ENCODE data around the gene NR3C1.

Gene NR3C1

DNA sequence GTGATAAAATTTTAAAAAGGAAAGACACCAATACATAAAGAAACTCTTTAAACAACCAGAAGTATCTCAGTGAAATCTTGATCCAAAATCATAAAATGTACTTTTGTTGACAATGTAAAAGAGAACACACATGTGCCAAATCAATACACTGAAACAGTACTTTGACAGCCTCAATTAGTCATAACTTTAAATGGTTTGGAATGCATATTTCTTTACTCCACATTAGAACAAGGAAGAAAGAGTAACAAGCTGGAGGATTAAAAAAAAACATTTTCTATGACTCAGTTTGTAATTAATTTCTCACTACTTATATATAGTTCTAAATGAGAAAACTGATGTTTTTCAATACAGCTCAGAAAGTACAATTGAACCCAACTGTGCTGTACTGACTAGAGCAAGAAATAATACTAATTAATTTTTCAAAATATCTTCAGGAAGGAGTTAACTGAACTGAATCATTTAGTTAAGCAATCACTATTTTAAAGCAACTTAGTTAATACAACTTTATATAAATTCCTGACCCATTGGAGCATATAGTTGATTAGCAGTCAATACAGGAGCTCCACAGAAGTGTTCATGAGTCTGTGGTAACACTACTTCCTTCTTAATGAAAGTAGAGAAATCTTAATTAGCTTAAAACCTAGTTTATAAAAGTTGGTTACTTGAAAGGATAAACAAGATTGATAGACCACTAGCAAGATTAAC, 101.0 kb downstream of the NR3C1 start:
- DNase-seq, result no peak

DNA sequence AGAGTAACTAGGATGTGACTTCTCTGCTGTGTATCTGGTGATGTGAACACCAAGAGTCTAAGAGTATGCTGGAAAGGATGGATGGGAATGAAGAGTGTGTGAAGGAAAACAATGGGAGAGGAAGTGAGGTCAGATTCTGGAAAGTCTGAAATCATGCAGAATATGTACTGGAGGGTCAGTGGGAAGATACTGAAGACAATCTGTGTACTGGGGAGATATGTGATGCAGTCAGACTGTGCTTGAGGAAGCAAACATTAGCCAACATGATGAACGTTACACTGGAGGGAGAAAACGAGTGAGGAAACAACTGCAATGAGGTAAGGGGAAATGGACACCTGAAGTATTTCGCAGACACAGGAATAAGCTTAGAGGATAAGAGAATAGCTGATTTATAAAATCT, 105.7 kb downstream of the NR3C1 start:
- no peak for DNase-seq

GRCh38 chr5:143290125-143290524, 113.4 kb downstream of the NR3C1 start:
- DNase-seq, result no peak

DNA sequence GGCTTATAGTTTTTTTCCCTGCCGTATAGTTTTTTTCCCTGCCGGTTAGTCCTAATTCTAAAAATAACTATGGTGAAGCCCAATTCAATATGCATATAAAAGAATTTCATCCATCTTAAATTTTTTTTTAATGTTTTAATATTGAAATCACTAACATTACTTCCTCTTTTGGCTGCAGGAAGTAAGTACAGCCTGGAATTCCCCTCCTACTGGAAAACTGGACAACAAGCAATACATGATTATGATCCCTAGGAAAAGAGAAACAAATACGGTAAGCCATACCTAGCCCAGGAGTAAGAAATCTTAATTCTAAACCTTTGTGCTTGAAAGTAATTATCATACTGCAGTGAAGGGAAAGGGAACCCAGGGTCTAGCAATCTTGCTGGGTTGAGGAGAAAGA, 119.0 kb downstream of the NR3C1 start:
- DNase-seq, result no peak

GRCh38 chr5:143284002-143284401, 119.5 kb downstream of the NR3C1 start:
- DNase-seq, result no peak

DNA sequence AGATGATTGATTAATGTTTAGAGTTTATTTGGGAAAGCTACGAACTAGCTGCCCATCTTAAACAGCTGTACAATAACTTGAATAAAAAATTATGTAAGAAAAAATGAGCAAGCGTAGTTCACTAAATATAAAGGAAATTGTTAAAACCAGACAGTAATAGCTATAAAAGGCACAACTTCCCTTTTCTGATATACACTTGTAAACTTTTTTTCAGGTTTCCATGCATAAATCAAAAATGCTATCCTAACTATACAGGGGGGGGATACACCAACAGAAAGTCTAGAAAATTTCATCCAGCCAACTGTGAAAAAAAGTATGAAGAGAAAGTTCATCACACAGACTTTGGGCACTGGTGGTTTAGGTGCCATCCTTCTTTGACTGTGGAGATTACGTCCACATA, 122.3 kb downstream of the NR3C1 start:
- DNase-seq, result no peak

- no peak for DNase-seq
Observed at GRCh38 chr5:143279698-143280097, 123.8 kb downstream of the NR3C1 start.

GRCh38 chr5:143277536-143277935, 126.0 kb downstream of the NR3C1 start:
- no peak for DNase-seq

- no peak for DNase-seq
Observed at GRCh38 chr5:143275512-143276363, 127.7 kb downstream of the NR3C1 start.

- no peak for DNase-seq
Observed at GRCh38 chr5:143274952-143275351, 128.5 kb downstream of the NR3C1 start.

DNA sequence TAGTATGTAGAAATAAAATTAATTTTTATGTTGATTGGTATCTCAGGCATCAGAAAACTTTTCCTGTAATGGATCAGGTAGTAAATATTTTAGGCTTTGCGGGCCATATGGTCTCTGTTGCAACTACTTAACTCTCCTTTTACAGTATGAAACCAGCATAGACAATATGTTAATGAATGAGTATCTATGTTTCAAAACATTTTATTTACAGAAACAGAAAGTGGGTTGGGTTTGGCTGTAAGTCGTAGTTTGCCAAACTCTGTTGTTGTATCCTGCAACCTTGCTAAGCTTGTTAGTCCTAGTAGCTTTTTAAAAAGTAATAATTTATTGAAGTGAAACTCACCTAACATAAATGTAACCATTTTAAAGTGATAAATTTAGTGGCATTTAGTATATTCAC, 132.1 kb downstream of the NR3C1 start:
- no peak for DNase-seq

DNA sequence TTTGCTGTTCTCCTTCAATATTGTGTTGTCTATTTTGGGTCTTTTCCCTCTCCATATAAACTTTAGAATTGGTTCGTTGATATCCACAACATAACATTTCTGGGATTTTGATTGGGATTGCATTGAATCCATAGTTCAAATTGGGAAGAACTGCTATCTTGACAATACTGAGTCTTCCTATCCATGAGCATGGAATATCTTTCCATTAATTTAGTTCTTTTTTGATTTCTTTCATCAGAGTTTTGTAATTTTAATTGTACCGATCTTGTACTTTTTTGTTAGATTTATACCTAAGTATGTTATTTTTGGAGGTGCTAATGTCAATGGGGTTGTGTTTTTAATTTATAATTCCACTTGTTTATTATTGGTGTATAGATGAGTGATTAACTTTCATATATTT, 135.1 kb downstream of the NR3C1 start:
- no peak for DNase-seq

DNA sequence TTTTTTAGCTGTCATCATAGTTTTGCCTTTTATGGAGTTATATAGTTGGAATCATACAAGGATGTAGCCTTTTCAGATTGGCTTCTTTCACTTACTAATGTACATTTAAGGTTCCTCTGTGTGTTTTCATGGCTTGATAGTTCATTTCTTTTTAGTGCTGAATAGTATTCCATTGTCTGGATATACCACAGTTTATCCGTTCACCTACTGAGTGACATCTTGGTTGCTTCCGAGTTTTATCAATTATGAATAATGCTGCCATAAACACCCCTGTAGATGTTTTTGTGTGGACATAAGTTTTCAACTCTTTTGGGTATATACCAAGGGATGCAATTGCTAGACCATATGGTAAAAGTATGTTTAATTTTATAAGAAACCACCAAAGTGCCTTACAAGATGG, 136.3 kb downstream of the NR3C1 start:
- DNase-seq, result no peak

DNA sequence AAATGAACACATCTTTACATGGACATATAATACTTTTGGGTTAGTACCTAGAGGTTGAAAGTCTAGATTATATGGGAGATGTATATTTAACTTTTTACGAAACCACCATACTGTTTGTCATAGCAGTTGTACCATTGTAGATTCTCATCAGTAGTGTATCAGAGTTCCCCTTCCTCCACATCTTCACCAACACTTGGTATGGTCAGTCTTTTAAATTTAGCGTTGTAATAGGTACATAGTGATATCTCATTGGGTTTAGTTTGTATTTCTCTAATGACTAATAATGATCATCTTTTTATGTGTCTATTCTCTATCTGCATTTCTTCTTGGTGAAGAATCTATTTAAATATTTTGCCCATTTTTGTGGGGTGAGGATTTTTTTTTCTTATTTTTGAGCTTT, 137.5 kb downstream of the NR3C1 start:
- DNase-seq, result no peak

- DNase-seq, result no peak
Observed at GRCh38 chr5:143263272-143263810, 140.1 kb downstream of the NR3C1 start.

GRCh38 chr5:143262393-143263174, 140.9 kb downstream of the NR3C1 start:
- DNase-seq, result no peak

GRCh38 chr5:143261748-143262392, 141.6 kb downstream of the NR3C1 start:
- DNase-seq, result no peak

- DNase-seq, result no peak
Observed at GRCh38 chr5:143259254-143259605, 144.3 kb downstream of the NR3C1 start.

- DNase-seq, result no peak
Observed at GRCh38 chr5:143258559-143259253, 144.8 kb downstream of the NR3C1 start.

DNA sequence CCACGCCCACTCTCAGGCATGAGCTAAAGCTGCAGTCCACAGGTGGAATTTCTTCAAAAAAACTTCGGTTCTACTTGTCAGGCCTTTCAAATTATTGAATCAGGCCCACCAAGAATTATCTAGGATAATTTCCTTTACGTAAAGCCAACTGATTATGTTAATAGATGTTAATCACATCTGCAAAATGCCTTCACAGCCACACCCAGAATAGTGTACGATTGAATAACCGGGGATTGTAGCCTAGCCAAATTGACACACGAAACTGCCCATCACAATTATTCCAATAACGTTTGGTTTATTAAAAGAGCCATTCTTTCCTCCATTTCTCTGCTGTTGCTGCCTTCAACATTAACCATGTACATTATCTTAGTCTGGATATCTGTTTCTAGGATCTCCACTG, 148.7 kb downstream of the NR3C1 start:
- DNase-seq, result no peak

DNA sequence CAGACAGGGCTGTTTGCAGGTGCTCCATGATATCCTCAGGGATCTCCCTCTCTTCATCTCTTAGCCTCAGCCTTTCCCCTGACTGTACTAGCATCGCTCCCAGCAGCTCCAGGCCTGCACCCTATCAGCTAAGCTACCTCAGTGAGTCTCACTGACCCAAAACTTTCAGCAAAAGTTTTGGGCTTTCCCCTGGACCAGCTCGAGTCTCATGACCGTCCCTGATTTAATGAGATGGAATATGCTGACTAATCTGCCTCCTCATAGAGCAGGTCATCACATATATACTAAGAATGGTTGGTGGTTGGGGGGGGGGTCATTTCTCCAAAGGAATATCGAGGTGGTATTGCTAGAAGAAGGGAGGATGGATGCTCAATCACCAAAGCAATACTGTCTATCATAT, 151.5 kb downstream of the NR3C1 start:
- no peak for DNase-seq

DNA sequence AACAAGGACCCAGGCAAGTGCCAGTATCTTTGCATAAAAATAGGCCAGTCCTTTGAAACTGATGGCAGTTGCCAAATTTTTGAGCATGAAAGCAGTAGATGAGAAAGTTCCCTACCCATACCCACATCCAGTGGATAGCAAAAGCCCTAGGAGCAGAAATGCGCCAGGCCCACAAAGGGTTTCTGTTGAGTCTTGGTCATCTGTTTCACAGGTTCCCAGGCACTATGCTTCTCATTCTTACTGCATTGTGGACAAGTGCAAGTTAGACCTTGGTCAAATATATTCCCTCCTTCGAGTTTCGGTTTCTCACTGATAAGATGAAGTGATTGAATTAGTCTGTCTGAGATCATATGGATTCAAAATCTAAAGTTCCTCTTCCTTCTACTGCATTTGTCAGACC, 152.3 kb downstream of the NR3C1 start:
- DNase-seq, result no peak

Measured in DMS79 treated with DMSO at 0.1 percent for 48 hours (cell line).